GM19023 (cell line): ENCODE results near the gene TCF21.

ENCODE experiments used
- ATAC-seq: cut with Tn5 transposase; IDR thresholded peaks from one replicate; pipeline ENCODE4 v1.9.1; 2021; ENCODE audit warnings: mild to moderate bottlenecking, moderate library complexity; ENCODE audit not compliant: unreplicated experiment

Gene TCF21

GRCh38 chr6:133889557-133890403, 867 bp downstream of the TCF21 start:
- ATAC-seq: no peak

DNA sequence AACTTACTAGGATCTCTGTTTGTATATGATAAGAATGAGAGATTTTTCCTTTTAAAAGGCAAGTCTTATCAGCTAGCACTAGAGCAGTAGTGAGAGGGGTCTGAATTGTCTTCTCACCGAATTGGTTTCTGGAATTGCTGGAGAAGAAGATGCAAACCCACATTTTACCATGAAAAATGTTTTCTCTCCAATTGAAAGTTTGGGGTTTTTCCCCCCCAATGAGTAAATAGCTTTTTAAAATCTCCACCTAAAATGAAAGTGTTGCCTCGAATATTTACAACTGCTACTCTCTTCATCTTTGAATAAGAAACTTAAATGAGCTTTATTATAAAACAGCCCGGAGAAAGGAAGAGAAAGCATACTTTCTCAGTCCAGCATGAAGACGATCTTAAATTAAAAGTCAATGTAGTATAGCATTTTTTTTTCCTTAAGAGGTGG, 1.8 kb downstream of the TCF21 start:
- ATAC-seq: no peak

- ATAC-seq: no peak
Observed at GRCh38 chr6:133891149-133891926, 2.4 kb downstream of the TCF21 start.

- no peak for ATAC-seq
Observed at GRCh38 chr6:133891927-133892812, 3.3 kb downstream of the TCF21 start.

GRCh38 chr6:133892813-133893691, 4.1 kb downstream of the TCF21 start:
- no peak for ATAC-seq

GRCh38 chr6:133893946-133894345, 5.0 kb downstream of the TCF21 start:
- no peak for ATAC-seq

DNA sequence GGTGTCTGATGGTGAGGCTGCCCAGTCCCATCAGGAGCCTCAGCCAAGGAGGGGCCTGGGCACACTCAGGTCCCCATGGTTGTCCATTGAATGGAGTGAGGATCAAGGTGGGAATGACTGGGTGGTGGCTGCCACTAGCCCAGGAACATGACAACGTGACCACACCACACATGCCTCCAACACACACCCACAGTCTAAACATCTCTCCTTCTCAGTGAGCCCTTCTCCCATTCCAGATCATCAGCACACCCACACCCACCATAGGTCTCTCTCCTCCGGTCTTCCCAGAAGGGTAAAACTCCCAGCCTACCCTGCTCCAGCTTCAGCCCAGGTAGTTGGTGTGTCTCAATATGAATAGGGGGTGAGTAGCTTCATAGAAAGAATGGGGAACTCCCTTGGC, 5.5 kb downstream of the TCF21 start:
- no peak for ATAC-seq

GRCh38 chr6:133894795-133895358, 6.0 kb downstream of the TCF21 start:
- no peak for ATAC-seq

- no peak for ATAC-seq
Observed at GRCh38 chr6:133895573-133896343, 6.8 kb downstream of the TCF21 start.

DNA sequence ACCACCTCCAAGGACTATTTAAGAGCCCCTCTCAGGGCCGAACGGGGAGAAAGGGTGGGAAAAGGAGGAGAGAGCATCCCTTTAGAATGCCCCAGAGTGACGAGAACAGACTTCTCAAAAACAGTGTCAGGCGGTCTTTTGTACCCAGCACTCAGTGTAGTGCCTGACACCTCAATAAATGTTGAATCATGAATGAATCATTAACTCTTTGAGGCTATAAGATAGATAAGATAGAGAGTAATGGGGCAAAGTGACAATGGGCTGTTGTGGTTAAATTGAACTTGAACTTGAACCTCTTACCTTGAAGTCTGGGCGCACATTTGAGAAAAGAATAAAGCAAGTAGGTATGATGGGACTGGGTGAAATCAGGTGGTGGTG, 7.4 kb downstream of the TCF21 start:
- ATAC-seq: no peak

DNA sequence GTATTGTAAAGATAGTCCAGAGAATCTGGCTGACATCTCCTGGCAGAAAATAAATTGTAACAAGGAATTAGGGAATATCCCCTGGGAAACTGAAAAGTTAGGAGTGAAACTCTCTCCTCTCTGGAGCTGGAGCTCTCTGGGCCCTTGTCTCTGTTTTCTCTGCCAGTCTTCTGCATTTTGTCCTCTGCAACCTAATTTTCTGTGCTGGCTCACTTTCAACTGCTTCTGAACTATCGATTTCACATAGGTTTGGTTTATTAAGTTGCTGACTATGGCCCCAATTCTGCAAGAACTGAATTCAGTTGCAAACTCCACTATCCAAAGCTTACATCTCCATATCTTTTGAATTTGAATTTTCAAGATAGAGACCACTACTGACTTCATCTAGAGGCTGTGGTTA, 9.3 kb downstream of the TCF21 start:
- ATAC-seq: no peak

DNA sequence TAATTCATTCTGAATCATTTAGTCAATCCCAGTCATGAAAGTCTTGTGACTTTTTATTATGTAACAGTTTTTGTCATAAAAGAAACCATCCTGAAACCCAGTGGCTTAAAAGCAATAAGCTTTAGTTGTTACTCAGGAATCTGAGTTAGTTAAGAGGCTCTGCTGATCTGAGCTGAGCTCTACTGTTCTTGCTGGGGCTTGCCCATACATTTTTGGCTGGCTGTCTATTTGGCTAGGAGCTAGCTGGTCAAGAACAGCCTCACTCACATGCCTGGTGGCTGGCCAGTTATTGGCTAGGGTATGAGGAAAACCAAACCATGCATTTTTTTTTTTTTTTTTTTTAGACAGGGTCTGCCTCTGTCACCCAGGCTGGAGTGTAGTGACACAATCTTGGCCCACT, 10.6 kb downstream of the TCF21 start:
- no peak for ATAC-seq

- no peak for ATAC-seq
Observed at GRCh38 chr6:133903855-133904254, 14.9 kb downstream of the TCF21 start.

DNA sequence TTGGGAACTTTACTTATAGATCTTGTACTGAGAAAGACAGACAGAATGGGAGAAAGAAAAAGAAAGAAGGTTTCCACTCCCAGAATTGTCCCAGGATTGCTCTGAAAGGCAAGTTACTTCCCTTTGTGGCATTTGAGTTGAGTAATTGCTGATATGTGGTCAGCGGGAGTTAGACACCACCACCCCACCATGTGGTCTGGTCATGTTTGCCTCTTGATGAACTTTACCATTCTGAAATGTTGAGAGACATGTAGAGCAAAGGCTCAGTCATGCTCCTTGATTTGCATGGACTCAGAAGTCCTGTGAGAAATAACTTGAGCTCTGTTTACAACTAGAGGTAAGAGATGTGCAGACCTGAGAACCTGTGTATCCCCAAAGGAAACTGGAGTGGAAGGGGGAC, 17.1 kb downstream of the TCF21 start:
- no peak for ATAC-seq

DNA sequence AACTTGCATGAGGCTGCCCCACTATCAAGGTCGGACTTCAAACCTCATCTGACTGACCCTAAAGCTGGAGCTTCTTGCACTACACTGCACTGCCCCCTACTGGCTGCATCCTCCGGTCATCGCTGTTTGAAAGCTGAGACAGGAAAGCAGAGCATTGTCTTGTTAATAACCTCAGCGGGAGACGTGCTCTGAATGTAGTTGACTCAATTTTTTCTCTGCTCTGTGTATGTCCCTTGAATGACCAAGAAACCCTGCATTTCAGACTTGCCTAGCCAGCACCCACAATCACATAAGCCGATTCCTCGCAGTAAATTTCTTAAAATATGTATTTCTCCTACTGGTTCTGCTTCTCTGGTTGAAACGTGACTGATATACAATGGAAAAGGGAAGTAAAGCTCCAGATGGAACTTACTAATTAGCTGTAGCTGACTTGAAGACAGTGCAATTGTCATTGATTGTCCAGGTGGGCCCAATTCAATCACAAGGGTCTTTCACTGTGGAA, 27.8 kb downstream of the TCF21 start:
- peak; percentile 79 for ATAC-seq

DNA sequence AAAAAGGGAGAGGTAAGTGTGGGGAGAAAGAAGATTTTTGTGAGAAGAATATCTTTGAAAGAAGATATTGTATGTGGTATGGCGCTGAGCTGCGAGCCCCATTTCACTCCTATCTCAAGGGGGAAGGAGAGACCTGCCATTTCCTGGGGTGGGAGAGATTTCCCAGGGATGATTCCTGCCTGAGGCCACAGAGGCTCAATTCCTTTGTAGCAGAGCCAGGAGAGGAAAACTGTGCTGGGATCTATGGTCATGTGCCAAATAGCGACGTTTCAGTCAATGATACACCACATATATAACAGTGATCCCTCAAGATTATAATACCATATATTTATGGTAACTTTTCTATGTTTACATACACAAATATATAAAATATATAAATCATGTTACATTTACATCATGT, 28.9 kb downstream of the TCF21 start:
- no peak for ATAC-seq

- no peak for ATAC-seq
Observed at GRCh38 chr6:133918208-133918930, 29.5 kb downstream of the TCF21 start.

DNA sequence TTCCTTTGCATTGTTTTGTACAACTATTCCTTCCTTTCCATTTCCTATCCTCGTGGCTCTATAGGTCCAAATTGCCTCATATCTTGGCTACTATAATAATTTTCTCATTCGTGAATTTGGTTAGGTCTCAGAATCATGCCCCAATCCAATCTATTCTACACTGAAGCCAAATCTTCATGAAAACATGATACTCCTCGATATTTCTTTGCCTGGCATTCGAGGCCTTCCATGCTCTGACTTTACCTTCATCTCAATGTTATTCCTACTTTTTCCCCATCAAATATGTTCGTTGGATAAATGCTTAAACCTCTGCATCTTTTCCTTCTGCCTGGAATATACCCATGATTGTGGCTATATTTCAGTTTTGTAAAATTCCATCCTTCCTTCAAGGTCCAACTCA, 30.4 kb downstream of the TCF21 start:
- no peak for ATAC-seq
